Fibroblast of lung (primary cell): ENCODE measurements around the gene MAP4K2.

Source experiments
- CTCF ChIP-seq, 2 donors: IDR thresholded peaks in 1 of 2; conservative IDR thresholded peaks in 1 of 2; 1 replicate in 1 of 2; 2 replicates in 1 of 2; pipeline ENCODE4 v1.5.1; 2011 to 2012; ENCODE audit warnings: low read length in 2 of 2, control low read depth in 1 of 2, inconsistent platforms in 1 of 2, low read depth in 1 of 2, mild to moderate bottlenecking in 1 of 2
- EZH2 ChIP-seq: IDR thresholded peaks from 2 replicates; pipeline ENCODE4 v1.5.1; 2012; ENCODE audit warnings: low read length, control low read depth, mild to moderate bottlenecking; ENCODE audit errors: missing control alignments

GRCh38 chr11:64763526-64764039 is 39.4 kb downstream of the MAP4K2 start:
- no peak for TF ChIP-seq EZH2
- no peak for TF ChIP-seq CTCF (conservative IDR thresholded peaks at IDR 0.05 in 1 of 2, IDR thresholded peaks at IDR 0.05 in 1 of 2; ENCODE audit: low read depth in 1 of 2, low read length in 2 of 2)
